ENCODE results near the gene PCNX1. TPM values are rescaled to one million over a fixed set of nuclear protein-coding genes. Genes with fewer than 3 reads are reported as not detected.
"Not testable (repeated sequence)": the region's sequence is repeated elsewhere in the genome, so short reads cannot be mapped to it uniquely, and the experiment has no call there.

PCNX1 gene
- polyA plus RNA-seq, 1 experiment = 54.2 TPM

DNA sequence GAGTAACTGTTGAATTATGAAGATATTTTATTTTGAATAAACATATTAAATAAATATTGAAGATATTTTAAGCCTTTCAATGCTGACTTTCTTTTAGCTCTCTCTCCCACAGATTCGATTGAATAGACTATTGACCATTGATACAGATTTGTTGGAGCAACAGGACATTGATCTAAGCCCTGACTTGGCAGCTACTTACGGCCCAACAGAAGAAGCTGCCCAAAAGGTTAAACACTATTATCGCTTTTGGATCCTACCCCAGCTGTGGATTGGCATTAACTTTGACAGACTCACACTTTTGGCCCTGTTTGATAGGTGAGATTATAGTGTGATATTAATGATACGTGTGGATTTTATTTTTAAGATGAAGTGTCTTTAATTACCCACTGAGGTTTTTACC lies 105.6 kb downstream of the PCNX1 start:
- DNase-seq (ENCODE audit: low read depth, low spot score) = no peak
- H3K9me3 ChIP-seq (ENCODE audit: control insufficient read depth, insufficient read depth, low read length) = no peaks in the 10 kb centered on the region
- ChIA-PET POLR2A (interaction anchor here (0.6 kb wide), 1 partner anchor 43 kb away, joined by 3 read pairs; no protein-coding TSS in a partner anchor), CTCF (interaction anchor here (0.7 to 3.3 kb wide), 2 partner anchors 24 to 195 kb away, joined by 4 to 19 read pairs; no protein-coding TSS in a partner anchor)
- H3K27me3 ChIP-seq (ENCODE audit: control insufficient read depth, insufficient read depth, low read length) = no peaks in the 10 kb centered on the region
- TF ChIP-seq, protein P1, sequence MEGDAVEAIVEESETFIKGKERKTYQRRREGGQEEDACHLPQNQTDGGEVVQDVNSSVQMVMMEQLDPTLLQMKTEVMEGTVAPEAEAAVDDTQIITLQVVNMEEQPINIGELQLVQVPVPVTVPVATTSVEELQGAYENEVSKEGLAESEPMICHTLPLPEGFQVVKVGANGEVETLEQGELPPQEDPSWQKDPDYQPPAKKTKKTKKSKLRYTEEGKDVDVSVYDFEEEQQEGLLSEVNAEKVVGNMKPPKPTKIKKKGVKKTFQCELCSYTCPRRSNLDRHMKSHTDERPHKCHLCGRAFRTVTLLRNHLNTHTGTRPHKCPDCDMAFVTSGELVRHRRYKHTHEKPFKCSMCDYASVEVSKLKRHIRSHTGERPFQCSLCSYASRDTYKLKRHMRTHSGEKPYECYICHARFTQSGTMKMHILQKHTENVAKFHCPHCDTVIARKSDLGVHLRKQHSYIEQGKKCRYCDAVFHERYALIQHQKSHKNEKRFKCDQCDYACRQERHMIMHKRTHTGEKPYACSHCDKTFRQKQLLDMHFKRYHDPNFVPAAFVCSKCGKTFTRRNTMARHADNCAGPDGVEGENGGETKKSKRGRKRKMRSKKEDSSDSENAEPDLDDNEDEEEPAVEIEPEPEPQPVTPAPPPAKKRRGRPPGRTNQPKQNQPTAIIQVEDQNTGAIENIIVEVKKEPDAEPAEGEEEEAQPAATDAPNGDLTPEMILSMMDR (IDR thresholded peaks at IDR 0.05; ENCODE audit: low read depth, low read length) = no peak
- H3K27ac ChIP-seq (ENCODE audit: low read depth, low read length) = no peak overlapping the region
- H3K4me3 ChIP-seq (ENCODE audit: low read depth, low read length) = no peak overlapping the region

DNA sequence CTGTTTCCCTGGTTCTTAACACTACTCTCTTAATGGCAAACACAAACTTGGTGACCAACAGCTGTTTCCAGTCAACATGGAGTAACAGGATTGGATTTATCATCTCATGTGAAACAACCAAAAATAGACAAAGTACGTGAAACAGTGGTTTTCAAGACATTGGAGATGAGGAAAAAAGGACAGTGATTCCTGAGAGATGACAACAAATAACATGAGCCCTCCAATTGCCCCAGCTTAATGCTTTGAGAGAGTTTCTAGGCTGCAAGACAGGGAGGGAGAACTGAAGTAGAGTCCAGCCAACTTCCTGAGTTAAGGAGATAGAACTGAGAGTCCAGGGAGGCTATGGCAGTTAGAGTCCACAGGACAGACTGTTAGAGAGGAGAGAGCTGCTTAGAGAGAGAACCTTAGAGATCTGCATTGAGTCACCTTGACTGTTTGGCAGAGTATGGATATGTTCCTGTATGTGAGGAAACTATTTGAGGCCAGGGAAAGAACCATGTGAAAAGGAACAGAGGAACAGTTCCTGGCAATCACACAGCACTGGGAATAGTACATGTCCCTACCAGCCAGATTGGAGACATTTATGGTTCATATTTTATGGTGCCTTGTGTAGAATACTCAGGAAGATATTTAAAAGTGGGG lies 106.4 kb downstream of the PCNX1 start:
- Histone ChIP-seq H3K9me3 (ENCODE audit: control insufficient read depth, insufficient read depth, low read length) (no peaks in the 10 kb centered on the region), H3K4me3 (ENCODE audit: low read depth, low read length) (no peak overlapping the region), H3K27me3 (ENCODE audit: control insufficient read depth, insufficient read depth, low read length) (no peaks in the 10 kb centered on the region), H3K27ac (ENCODE audit: low read depth, low read length) (no peak overlapping the region)
- no peak for DNase-seq (ENCODE audit: low read depth, low spot score)
- TF ChIP-seq, protein P1 (IDR thresholded peaks at IDR 0.05; ENCODE audit: low read depth, low read length) = no peak
- CTCF ChIA-PET = no interaction called here
- POLR2A ChIA-PET = no interaction called here

DNA sequence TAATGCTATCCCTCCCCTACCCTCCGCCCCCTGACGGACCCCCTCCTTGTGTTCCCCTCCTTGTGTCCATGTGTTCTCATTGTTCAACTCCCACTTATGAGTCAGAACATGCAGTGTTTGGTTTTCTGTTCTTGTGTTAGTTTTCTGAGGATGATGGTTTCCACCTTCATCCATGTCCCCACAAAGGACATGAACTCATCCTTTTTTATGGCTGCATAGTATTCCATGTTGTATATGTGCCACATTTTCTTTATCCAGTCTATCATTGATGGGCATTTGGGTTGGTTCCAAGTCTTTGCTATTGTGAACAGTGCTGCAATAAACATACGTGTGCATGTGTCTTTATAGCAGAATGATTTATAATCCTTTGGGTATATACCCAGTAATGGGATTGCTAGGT lies 112.7 kb downstream of the PCNX1 start:
- CTCF ChIA-PET = not testable (repeated sequence)

DNA sequence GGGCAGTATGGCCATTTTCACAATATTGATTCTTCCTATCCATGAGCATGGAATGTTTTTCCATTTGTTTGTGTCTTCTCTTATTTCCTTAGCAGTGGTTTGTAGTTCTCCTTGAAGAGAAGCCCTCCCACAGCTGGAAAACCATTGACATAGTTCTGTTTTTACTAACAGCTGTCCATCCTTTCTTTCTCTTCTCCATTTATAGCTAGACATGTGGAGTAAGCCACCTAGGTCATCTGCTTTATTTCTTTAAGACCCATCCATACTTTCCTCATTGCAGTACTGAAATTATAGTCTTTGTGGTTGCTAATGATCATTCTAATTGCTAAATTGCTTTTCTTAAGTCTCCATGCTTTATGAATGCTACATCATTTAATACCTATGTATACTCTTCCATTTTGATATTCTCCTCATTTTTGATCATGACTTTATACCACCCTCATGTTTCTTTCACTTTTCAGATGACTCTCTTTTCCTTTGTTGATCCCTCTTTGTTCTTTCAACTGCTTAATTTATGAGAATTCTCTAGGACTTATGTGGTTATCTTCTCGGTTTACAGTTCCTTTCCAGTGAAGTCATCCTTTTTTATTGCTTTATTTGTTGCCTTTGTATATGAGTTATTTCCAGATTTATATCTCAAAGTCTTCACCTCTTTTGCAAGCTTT lies 114.2 kb downstream of the PCNX1 start:
- ChIA-PET CTCF (interaction anchor here (2.7 kb wide), 1 partner anchor 10 kb away, joined by 10 read pairs; no protein-coding TSS in a partner anchor), POLR2A (no interaction called here)
- Histone ChIP-seq H3K27ac (ENCODE audit: low read depth, low read length) (no peak overlapping the region), H3K27me3 (ENCODE audit: control insufficient read depth, insufficient read depth, low read length) (no peaks in the 10 kb centered on the region), H3K9me3 (ENCODE audit: control insufficient read depth, insufficient read depth, low read length) (peaks cover 2% of the 10 kb centered on the region; the same call in 1 of the 2 replicates), H3K4me3 (ENCODE audit: low read depth, low read length) (no peak overlapping the region)
- TF ChIP-seq, protein P1 (IDR thresholded peaks at IDR 0.05; ENCODE audit: low read depth, low read length) = no peak
- DNase-seq (ENCODE audit: low read depth, low spot score) = peak; percentile 34

More for the DNA sequence above, 112.7 kb downstream of the PCNX1 start:
- H3K27me3 ChIP-seq (ENCODE audit: control insufficient read depth, insufficient read depth, low read length); POLR2A ChIA-PET; H3K9me3 ChIP-seq (ENCODE audit: control insufficient read depth, insufficient read depth, low read length); DNase-seq (ENCODE audit: low read depth, low spot score); H3K4me3 ChIP-seq (ENCODE audit: low read depth, low read length); H3K27ac ChIP-seq (ENCODE audit: low read depth, low read length): not testable (repeated sequence)

DNA sequence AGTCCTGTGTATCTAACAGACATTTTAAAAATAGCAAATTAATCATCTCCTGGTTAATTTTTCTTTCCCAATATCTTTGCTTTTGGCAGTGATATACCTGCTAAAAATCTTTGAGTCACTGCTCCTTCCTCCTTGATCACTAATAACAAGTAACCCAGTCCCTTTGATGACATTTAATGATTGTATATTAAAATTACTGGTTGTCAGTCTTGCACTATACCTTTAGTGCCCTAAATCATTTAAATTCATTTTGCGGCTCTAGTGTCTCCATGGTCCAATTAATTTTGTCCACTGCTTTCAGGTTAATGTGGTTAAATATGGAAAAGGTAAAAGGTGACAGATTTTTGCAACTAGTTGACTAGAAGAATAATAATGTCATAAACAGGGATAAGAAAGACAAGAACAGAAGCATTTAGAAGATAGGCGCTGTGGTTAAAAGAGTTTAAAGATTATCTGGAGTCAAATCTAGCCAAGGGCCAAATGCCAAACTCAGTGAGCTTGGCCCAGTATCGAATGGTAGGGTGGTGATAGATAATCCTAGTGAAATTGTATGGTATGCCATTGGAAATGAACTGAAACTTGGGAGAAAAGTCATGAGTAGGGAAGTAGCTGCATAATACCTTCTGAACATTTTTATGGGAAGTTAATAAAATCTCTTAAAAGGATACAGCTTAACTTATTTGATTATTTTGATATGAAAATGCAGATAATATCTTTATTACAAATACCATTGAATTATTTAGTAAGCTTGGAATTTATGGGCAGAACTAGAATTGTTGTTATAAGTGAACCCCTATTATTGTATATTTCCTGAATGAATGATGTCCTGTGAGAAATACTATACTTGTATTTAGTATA lies 115.0 kb downstream of the PCNX1 start:
- ChIA-PET POLR2A (no interaction called here), CTCF (interaction anchor here (1.2 to 2.7 kb wide), 3 partner anchors 11 to 833 kb away, joined by 3 to 10 read pairs (median 3); no protein-coding TSS in a partner anchor)
- TF ChIP-seq, protein P1 (IDR thresholded peaks at IDR 0.05; ENCODE audit: low read depth, low read length) = no peak
- Histone ChIP-seq H3K4me3 (ENCODE audit: low read depth, low read length) (no peak overlapping the region), H3K27me3 (ENCODE audit: control insufficient read depth, insufficient read depth, low read length) (no peaks in the 10 kb centered on the region), H3K9me3 (ENCODE audit: control insufficient read depth, insufficient read depth, low read length) (peaks cover 2% of the 10 kb centered on the region; the same call in 1 of the 2 replicates), H3K27ac (ENCODE audit: low read depth, low read length) (no peak overlapping the region)
- DNase-seq (ENCODE audit: low read depth, low spot score) = no peak
